Neutrophil (primary cell): Measurements from ENCODE around the gene PCBD1.

ENCODE experiments used
- H3K27ac ChIP-seq: fragments of 200-600 bp; sonication (generic); 2 replicates; pipeline ENCODE4 v1.5.1; 2016; ENCODE audit warnings: mild to moderate bottlenecking, moderate library complexity
- H3K27me3 ChIP-seq: fragments of 200-600 bp; sonication (generic); 2 replicates; pipeline ENCODE4 v1.6.0; 2016; ENCODE audit warnings: mild to moderate bottlenecking
- H3K36me3 ChIP-seq: fragments of 200-600 bp; sonication (generic); 2 replicates; pipeline ENCODE4 v1.5.1; 2017
- H3K4me1 ChIP-seq, 2 experiments: fragments of 200-600 bp in 1 of 2; sonication (generic) in 1 of 2; 1 replicate in 1 of 2; 2 replicates in 1 of 2; pipeline versions ENCODE4 v1.5.1 to v1.6.1; 2013 to 2016; ENCODE audit warnings: low read depth in 1 of 2, low read length in 1 of 2, mild to moderate bottlenecking in 1 of 2, moderate library complexity in 1 of 2; ENCODE audit not compliant: control insufficient read depth in 1 of 2, insufficient read depth in 1 of 2
- H3K4me3 ChIP-seq, 2 experiments: fragments of 200-600 bp in 1 of 2; sonication (generic) in 1 of 2; 1 replicate in 1 of 2; 2 replicates in 1 of 2; pipeline ENCODE4 v1.5.1; 2013 to 2016; ENCODE audit warnings: low read depth in 1 of 2, low read length in 1 of 2, mild to moderate bottlenecking in 1 of 2, moderate library complexity in 1 of 2
- H3K9me3 ChIP-seq: fragments of 200-600 bp; sonication (generic); 2 replicates; pipeline ENCODE4 v1.5.1; 2016
- TF ChIP-seq, protein P1 (sequence below): fragments of 200-600 bp; sonication (generic); IDR thresholded peaks from 2 replicates; pipeline ENCODE4 v1.5.1; 2016; ENCODE audit warnings: antibody characterized with exemption

Gene PCBD1

DNA sequence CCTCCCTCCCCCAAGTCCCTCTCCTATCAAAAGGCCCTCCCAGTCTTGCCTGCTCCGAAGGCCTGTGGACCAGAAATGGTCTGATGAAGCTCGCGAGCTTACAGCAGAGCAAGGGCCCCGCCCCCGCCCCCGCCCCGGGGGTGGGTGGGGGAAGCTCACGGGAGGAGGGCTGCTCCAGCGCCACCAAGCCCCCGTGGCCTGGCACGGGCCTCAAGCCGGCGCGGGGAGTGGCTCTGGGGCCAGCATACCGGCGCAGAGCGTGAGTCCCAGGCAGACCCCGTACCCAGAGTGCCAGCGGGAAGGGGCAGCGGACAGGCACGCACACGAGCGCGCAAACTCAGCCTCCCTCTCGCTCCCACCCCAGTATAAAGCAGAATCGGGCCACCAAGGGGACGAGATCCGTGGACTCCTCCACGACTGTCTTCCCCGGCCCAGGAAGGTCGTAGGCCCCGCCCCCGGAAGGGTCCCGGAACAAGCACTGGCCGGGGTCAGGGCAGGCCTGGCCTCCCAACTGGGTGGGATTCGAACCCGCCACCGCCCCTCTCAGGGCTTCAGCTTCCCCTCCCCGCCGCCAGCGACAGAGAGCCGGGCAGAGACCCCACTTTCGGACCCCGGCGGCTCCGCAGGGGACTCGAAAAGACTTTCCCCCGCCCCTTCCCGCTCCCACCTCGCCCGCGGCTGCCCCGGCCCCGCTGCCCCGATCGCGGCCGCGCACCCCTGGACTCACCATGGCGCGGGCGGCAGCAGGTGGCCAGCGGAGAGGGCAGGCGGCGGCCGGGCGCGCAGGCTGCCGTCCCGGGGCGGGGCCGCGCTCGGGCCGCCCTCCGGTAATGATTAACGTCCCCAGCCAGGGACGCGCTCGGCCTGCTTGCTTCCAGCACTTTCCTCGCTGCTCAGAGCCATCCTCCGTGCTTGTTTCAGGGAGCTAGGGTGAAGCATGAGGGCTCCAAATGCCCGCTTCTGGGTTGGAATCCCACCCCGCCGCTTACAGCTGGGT is at the start of gene PCBD1:
PCBD1 (minus strand) TSS at position 762 of the 997 bp plus-strand sequence; CDS start at position 730, 32 bp downstream.
- TF ChIP-seq, protein P1, sequence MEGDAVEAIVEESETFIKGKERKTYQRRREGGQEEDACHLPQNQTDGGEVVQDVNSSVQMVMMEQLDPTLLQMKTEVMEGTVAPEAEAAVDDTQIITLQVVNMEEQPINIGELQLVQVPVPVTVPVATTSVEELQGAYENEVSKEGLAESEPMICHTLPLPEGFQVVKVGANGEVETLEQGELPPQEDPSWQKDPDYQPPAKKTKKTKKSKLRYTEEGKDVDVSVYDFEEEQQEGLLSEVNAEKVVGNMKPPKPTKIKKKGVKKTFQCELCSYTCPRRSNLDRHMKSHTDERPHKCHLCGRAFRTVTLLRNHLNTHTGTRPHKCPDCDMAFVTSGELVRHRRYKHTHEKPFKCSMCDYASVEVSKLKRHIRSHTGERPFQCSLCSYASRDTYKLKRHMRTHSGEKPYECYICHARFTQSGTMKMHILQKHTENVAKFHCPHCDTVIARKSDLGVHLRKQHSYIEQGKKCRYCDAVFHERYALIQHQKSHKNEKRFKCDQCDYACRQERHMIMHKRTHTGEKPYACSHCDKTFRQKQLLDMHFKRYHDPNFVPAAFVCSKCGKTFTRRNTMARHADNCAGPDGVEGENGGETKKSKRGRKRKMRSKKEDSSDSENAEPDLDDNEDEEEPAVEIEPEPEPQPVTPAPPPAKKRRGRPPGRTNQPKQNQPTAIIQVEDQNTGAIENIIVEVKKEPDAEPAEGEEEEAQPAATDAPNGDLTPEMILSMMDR = no peak
- H3K4me1 ChIP-seq = peaks cover 11 to 14% of the 10 kb centered on the region in 2 experiments
- H3K9me3 ChIP-seq = no peaks in the 10 kb centered on the region
- peaks cover 11% of the 10 kb centered on the region for H3K27me3 ChIP-seq
- H3K36me3 ChIP-seq = no peaks in the 10 kb centered on the region
- H3K4me3 ChIP-seq = peak within 1 kb of the TSS; percentile 53 to 63
- H3K27ac ChIP-seq = no peak within 1 kb of the TSS

DNA sequence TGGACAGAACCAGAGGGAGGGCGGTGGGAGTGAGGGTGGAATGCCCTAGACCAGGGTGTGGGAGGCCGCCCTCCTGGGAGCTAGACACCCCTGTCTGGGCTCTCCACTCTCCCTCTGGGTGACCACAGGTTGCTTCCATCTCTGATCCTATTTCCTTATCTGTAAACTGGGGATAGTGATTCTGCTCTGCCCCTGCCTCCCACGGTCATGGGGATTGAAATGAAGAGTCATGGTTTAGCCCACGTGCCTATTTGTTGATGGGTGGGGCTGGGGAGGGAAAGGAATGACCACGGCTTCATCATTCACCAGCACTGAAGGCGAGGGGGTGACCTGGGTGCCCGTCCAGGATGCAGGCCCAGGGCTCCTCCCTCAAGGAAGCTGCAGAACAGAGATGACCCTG is 49.3 kb upstream of the PCBD1 start:
- H3K36me3 ChIP-seq = no peaks in the 10 kb centered on the region
- H3K4me3 ChIP-seq = no peak overlapping the region
- no peaks in the 10 kb centered on the region for H3K4me1 ChIP-seq
- H3K27ac ChIP-seq = no peak overlapping the region
- TF ChIP-seq, protein P1 = no peak
- no peaks in the 10 kb centered on the region for H3K9me3 ChIP-seq
- no peaks in the 10 kb centered on the region for H3K27me3 ChIP-seq

- TF ChIP-seq, protein P1 = no peak
- H3K36me3 ChIP-seq = no peaks in the 10 kb centered on the region
- no peak overlapping the region for H3K4me3 ChIP-seq
- no peaks in the 10 kb centered on the region for H3K9me3 ChIP-seq
- no peaks in the 10 kb centered on the region for H3K4me1 ChIP-seq
- no peak overlapping the region for H3K27ac ChIP-seq
- H3K27me3 ChIP-seq = peaks cover 12% of the 10 kb centered on the region
Observed at GRCh38 chr10:70936111-70936510, 47.7 kb upstream of the PCBD1 start.

- Histone ChIP-seq H3K9me3 (no peaks in the 10 kb centered on the region), H3K27me3 (peaks cover 14% of the 10 kb centered on the region), H3K4me3 (no peak overlapping the region), H3K27ac (no peak overlapping the region), H3K4me1 (no peaks in the 10 kb centered on the region), H3K36me3 (no peaks in the 10 kb centered on the region)
- TF ChIP-seq, protein P1 = no peak
Observed at GRCh38 chr10:70935631-70936030, 47.3 kb upstream of the PCBD1 start.

DNA sequence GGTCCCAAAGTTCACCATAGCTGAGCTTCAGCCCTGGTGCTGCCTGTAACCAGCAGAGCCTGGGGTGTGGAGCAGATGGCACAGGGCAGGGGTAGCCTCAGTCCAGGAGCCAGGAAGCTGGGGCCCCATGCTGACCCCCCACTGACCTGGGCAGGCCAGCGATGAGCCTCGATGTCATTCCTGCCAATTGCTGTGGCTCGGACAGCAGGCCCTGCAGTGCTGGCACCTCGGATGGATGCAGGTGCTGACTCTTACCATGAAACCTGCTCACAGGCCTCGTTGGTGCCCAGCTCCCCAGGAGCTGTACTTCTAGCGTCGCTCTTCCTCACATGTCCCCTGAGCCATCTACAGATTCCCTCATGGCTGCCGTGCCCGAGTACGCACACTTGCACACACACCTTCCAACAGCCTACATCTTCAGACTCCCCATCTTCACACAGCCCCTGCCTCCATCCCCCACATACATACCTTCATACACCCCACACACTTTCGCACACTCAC is 46.8 kb upstream of the PCBD1 start:
- no peak overlapping the region for H3K27ac ChIP-seq
- H3K36me3 ChIP-seq = no peaks in the 10 kb centered on the region
- no peaks in the 10 kb centered on the region for H3K4me1 ChIP-seq
- no peaks in the 10 kb centered on the region for H3K9me3 ChIP-seq
- peaks cover 14% of the 10 kb centered on the region for H3K27me3 ChIP-seq
- TF ChIP-seq, protein P1 = no peak
- no peak overlapping the region for H3K4me3 ChIP-seq
